Activated naive CD4-positive, alpha-beta T cell treated with anti-CD3 and anti-CD28 coated beads for 36 hours (primary cell): ENCODE measurements around the gene PNMT. TPM values are rescaled to one million over a fixed set of nuclear protein-coding genes. Genes with fewer than 3 reads are reported as not detected.

Experiments used
- CTCF ChIA-PET: fragments of 350-600 bp; sonication (Branson Sonifier 250); formaldehyde crosslinking; loops from one replicate; lab custom pipeline; 2021; ENCODE audit warnings: antibody characterized with exemption; lab: Charles Lee
- DNase-seq: peaks from one replicate; pipeline ENCODE4 v3.0.0-alpha.2; 2020
- H3K27ac Mint-ChIP-seq: one replicate; pipeline ENCODE4 v1.8.0; 2021; ENCODE audit warnings: mild to moderate bottlenecking, mixed read lengths
- H3K27me3 Mint-ChIP-seq: one replicate; pipeline ENCODE4 v1.8.0; 2021; ENCODE audit warnings: low read depth, mixed read lengths
- H3K36me3 Mint-ChIP-seq: one replicate; pipeline ENCODE4 v1.8.0; 2021; ENCODE audit warnings: low read depth, mixed read lengths
- H3K4me1 Mint-ChIP-seq: one replicate; pipeline ENCODE4 v1.8.0; 2021; ENCODE audit warnings: low read depth, mixed read lengths
- H3K4me3 Mint-ChIP-seq: one replicate; pipeline ENCODE4 v1.8.0; 2021; ENCODE audit warnings: mild to moderate bottlenecking, moderate library complexity, mixed read lengths
- H3K9me3 Mint-ChIP-seq: one replicate; pipeline ENCODE4 v1.8.0; 2021; ENCODE audit warnings: mixed read lengths
- intact Hi-C: fragments of 100-400 bp; cut with micrococcal nuclease; formaldehyde crosslinking; loops from one replicate; pipeline ENCODE4 v1.15.1; 2023
- total RNA-seq, 2 experiments: library from RNA; stranded (reverse); gene quantifications; one replicate each; pipeline ENCODE4 v1.2.3, GENCODE V29; 2021

PNMT gene
- total RNA-seq, 2 experiments from 2014 or later, result not detected

- CTCF ChIA-PET, result interaction anchor here (1.0 to 2.1 kb wide), 2 partner anchors 22 to 25 kb away, joined by 5 to 6 read pairs; partner anchors contain the start of gene PNMT
- Mint-ChIP-seq H3K36me3 (peaks cover 2% of the 10 kb centered on the region), H3K4me3 (no peak overlapping the region), H3K9me3 (no peaks in the 10 kb centered on the region), H3K27me3 (no peaks in the 10 kb centered on the region), H3K4me1 (peaks cover 42% of the 10 kb centered on the region), H3K27ac (no peak overlapping the region)
- intact Hi-C loops, result no loop called here
- DNase-seq, result no peak
These were observed 21.0 kb upstream of the PNMT start for GRCh38 chr17:39647256-39647655.

DNA sequence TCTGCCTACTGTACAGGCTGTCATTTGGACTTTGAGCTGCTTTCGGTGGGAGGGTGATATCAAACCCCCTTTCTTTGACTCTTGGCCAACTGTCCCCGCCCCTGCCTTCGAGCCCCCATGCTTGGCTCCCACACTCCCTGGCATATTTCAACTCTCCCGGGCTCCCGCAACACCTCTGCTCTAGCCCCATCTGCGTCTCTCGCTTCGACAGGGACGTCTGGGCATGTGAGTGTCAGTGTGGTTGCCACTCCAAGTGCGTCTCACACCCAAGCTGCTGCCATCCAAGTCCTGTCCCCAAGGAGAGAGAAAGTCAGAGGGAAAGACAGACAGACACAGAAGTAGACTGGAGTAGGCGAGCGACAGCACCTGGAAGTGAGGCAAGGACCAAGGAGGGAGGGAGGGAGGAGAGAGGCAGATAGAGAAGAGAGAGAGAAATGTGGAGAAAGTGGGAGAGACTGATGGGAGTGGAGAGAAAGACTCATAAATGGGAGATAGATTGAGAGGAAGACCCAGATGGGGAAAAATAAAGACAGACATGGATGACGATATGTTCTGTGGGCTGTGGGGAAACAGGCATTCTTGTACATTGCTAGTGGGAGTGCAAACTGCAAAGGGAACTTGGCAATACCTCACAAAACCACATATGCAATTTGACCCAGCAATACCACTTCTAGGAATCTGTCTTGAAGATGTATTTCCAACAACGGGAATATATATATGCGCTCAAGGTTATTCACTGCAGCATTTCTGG lies 19.5 kb upstream of the PNMT start:
- Mint-ChIP-seq H3K9me3 (no peaks in the 10 kb centered on the region), H3K4me1 (peaks cover 35% of the 10 kb centered on the region), H3K27ac (no peak overlapping the region), H3K36me3 (peaks cover 2% of the 10 kb centered on the region), H3K27me3 (no peaks in the 10 kb centered on the region), H3K4me3 (no peak overlapping the region)
- no peak for DNase-seq
- intact Hi-C loops, result no loop called here
- CTCF ChIA-PET, result interaction anchor here (0.7 to 1.0 kb wide), 2 partner anchors 14 to 25 kb away, joined by 3 read pairs; no protein-coding TSS in a partner anchor

GRCh38 chr17:39650121-39650579 lies 18.1 kb upstream of the PNMT start:
- Mint-ChIP-seq H3K27ac (no peak overlapping the region), H3K9me3 (no peaks in the 10 kb centered on the region), H3K27me3 (no peaks in the 10 kb centered on the region), H3K4me1 (peaks cover 36% of the 10 kb centered on the region), H3K4me3 (no peak overlapping the region), H3K36me3 (peaks cover 2% of the 10 kb centered on the region)
- intact Hi-C loops, result no loop called here
- DNase-seq, result no peak
- CTCF ChIA-PET, result interaction anchor here (0.6 to 6.0 kb wide), 4 partner anchors 9 to 194 kb away, joined by 4 to 44 read pairs (median 4); no protein-coding TSS in a partner anchor

DNA sequence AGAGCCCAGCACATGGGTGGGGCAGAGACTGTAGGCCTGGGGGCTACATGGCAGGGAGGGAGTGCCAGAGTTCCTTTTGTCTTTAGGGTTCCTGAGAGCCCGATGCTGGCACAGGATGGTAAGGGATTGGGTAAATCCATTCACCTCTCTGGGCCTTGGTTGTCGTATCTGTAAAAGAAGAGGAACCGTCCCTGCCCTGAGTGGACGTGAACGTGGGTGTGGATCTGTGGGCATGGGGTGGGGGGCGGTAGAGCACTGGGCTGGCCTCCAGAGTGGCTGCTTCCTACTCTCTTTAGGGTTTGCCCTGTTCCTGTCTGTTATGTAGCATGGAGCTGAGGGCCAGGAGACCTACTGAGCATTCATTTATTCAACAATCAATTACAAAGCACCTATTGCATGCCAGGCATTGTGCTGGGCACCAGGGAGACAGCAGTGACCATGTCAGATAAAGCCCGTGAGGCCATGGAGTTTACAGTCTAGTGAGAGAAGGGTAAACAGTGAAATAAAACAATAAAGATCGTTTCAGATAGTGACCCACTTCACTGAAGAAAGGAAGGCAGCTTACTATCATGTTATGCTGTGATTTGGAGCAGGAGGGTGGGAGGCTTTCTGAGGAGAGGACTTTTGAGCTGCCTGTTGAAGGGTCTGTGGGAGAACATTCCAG lies 16.2 kb upstream of the PNMT start:
- Mint-ChIP-seq H3K4me1 (peaks cover 37% of the 10 kb centered on the region), H3K27ac (no peak overlapping the region), H3K27me3 (no peaks in the 10 kb centered on the region), H3K36me3 (peaks cover 7% of the 10 kb centered on the region), H3K4me3 (no peak overlapping the region), H3K9me3 (no peaks in the 10 kb centered on the region)
- DNase-seq, result no peak
- CTCF ChIA-PET, result interaction anchor here (0.7 to 6.0 kb wide), 6 partner anchors 10 to 78 kb away, joined by 3 to 44 read pairs (median 10); partner anchors contain the start of genes MIEN1 and PNMT
- intact Hi-C loops, result no loop called here

GRCh38 chr17:39652587-39653315 lies 15.5 kb upstream of the PNMT start:
- H3K4me3 Mint-ChIP-seq, result no peak overlapping the region
- H3K9me3 Mint-ChIP-seq, result no peaks in the 10 kb centered on the region
- DNase-seq, result no peak
- intact Hi-C loops, result no loop called here
- no peaks in the 10 kb centered on the region for H3K27me3 Mint-ChIP-seq
- H3K36me3 Mint-ChIP-seq, result peaks cover 7% of the 10 kb centered on the region
- H3K27ac Mint-ChIP-seq, result no peak overlapping the region
- peaks cover 39% of the 10 kb centered on the region for H3K4me1 Mint-ChIP-seq
- CTCF ChIA-PET, result interaction anchor here (0.5 to 6.0 kb wide), 11 partner anchors 11 to 1342 kb away, joined by 3 to 44 read pairs (median 6); partner anchors contain the start of genes MIEN1 and STARD3

GRCh38 chr17:39653316-39653661 lies 15.0 kb upstream of the PNMT start:
- Mint-ChIP-seq H3K27me3 (no peaks in the 10 kb centered on the region), H3K9me3 (no peaks in the 10 kb centered on the region), H3K4me3 (no peak overlapping the region), H3K27ac (no peak overlapping the region), H3K36me3 (peaks cover 7% of the 10 kb centered on the region), H3K4me1 (peaks cover 44% of the 10 kb centered on the region)
- no peak for DNase-seq
- CTCF ChIA-PET, result interaction anchor here (0.6 to 6.0 kb wide), 17 partner anchors 11 to 423 kb away, joined by 3 to 44 read pairs (median 6); partner anchors contain the start of genes MIEN1, STARD3 and TCAP
- intact Hi-C loops, result no loop called here

DNA sequence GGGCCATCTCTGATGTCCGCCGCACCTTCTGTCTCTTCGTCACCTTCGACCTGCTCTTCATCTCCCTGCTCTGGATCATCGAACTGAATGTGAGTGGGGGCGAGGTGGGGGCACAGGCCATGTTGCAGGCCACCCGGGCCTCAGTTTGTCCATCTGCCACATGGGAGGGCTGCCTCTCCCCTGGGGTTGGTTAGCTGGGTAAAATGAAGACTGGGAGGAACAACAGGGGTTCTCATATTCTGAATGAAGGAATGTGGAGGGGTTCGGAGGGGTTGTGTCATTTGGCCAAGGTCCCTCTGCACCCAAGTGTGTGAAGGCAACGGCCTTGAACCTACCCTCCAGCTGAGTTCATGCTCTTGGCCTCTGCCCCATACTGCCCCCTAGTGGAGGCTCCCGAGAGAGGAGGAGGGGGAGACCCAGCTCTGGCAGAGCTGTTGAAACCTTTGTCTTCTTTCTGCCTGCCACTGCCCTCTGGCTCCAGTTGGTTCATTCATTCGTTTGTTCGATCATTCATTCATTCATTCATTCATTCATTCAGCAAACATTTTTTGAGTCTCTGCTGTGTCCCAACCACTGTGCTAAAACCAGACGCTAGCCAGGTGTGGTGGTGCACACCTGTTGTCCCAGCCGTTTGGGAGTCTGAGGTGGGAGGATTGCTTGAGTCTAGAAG lies 14.5 kb upstream of the PNMT start:
- H3K36me3 Mint-ChIP-seq, result peaks cover 7% of the 10 kb centered on the region
- H3K27me3 Mint-ChIP-seq, result no peaks in the 10 kb centered on the region
- CTCF ChIA-PET, result interaction anchor here (0.6 to 6.0 kb wide), 23 partner anchors 12 to 422 kb away, joined by 3 to 44 read pairs (median 6); partner anchors contain the start of genes MIEN1, STARD3 and TCAP
- no peak overlapping the region for H3K27ac Mint-ChIP-seq
- peaks cover 47% of the 10 kb centered on the region for H3K4me1 Mint-ChIP-seq
- no peaks in the 10 kb centered on the region for H3K9me3 Mint-ChIP-seq
- H3K4me3 Mint-ChIP-seq, result no peak overlapping the region
- peak; percentile 92 for DNase-seq
- intact Hi-C loops, result loop anchor here (1.0 kb wide), 1 partner anchor 31 kb away; no protein-coding TSS in a partner anchor

DNA sequence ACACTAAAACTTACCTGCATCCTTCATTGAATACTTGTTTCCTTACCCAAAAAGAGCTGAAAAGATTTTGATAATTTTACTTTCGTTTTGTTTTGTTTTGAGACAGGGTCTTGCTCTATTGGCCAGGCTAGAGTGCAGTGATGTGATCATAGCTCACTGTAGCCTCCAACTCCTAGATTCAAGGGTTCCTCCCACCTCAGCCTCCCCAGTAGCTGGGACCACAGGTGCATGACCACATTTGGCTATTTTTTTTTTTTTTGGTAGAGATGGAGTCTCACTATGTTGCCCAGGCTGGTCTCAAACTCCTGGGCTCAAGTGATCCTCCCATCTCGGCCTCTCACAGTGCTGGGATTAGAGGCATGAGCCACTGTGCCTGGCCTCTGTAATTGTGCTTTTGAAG lies 13.1 kb upstream of the PNMT start:
- CTCF ChIA-PET, result interaction anchor here (0.6 to 6.0 kb wide), 19 partner anchors 11 to 298 kb away, joined by 3 to 44 read pairs (median 6); partner anchors contain the start of genes MIEN1, PGAP3, PNMT and STARD3
- peak overlapping the region; percentile 26 for H3K27ac Mint-ChIP-seq
- intact Hi-C loops, result no loop called here

GRCh38 chr17:39658346-39658745 lies 9.9 kb upstream of the PNMT start:
- Mint-ChIP-seq H3K4me1 (peaks cover 46% of the 10 kb centered on the region), H3K9me3 (no peaks in the 10 kb centered on the region), H3K4me3 (no peak overlapping the region), H3K36me3 (peaks cover 14% of the 10 kb centered on the region), H3K27me3 (no peaks in the 10 kb centered on the region), H3K27ac (no peak overlapping the region)
- CTCF ChIA-PET, result interaction anchor here (0.9 kb wide), 1 partner anchor 235 kb away, joined by 3 read pairs; no protein-coding TSS in a partner anchor
- intact Hi-C loops, result no loop called here
- no peak for DNase-seq

More for the DNA sequence above, 13.1 kb upstream of the PNMT start:
- Mint-ChIP-seq H3K27me3 (no peaks in the 10 kb centered on the region), H3K4me1 (peaks cover 54% of the 10 kb centered on the region), H3K4me3 (no peak overlapping the region), H3K36me3 (peaks cover 10% of the 10 kb centered on the region), H3K9me3 (no peaks in the 10 kb centered on the region)
- no peak for DNase-seq

DNA sequence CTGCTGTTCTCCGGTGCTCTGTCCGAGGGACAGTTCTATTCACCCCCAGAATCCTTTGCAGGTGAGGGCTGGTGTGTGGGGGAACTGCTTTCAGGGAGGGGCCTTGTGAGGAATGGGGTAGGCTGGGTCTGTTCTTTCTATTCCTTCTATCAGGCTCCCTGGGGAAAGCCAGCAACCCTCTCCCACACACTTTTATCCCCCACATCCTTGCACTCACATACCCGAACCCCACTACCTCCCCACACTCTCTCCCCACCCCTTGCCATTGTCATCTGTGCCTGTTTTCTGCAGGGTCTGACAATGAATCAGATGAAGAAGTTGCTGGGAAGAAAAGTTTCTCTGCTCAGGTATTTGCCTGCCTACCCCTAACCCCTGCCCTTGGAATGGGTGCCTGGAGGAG lies 9.5 kb upstream of the PNMT start:
- Mint-ChIP-seq H3K4me1 (peaks cover 44% of the 10 kb centered on the region), H3K9me3 (no peaks in the 10 kb centered on the region), H3K27ac (no peak overlapping the region), H3K4me3 (no peak overlapping the region), H3K36me3 (peaks cover 14% of the 10 kb centered on the region), H3K27me3 (no peaks in the 10 kb centered on the region)
- intact Hi-C loops, result no loop called here
- CTCF ChIA-PET, result no interaction called here
- no peak for DNase-seq

GRCh38 chr17:39659279-39660010 lies 8.8 kb upstream of the PNMT start:
- H3K4me3 Mint-ChIP-seq, result no peak overlapping the region
- peak overlapping the region; percentile 61 for H3K27ac Mint-ChIP-seq
- H3K9me3 Mint-ChIP-seq, result no peaks in the 10 kb centered on the region
- H3K4me1 Mint-ChIP-seq, result peaks cover 40% of the 10 kb centered on the region
- CTCF ChIA-PET, result interaction anchor here (0.8 to 1.0 kb wide), 2 partner anchors 12 to 36 kb away, joined by 3 to 4 read pairs; no protein-coding TSS in a partner anchor
- H3K27me3 Mint-ChIP-seq, result no peaks in the 10 kb centered on the region
- DNase-seq, result no peak
- peaks cover 14% of the 10 kb centered on the region for H3K36me3 Mint-ChIP-seq
- intact Hi-C loops, result no loop called here
